ENCODE results near the gene BCL2. TPM values are rescaled to one million over a fixed set of nuclear protein-coding genes. Genes with fewer than 3 reads are reported as not detected.

Gene BCL2
- polyA plus RNA-seq, 1 of the 3 experiments (the other 2 are of a cell fraction) = 1.5 TPM

GRCh38 chr18:63160172-63160995 is 159.2 kb downstream of the BCL2 start:
- Histone ChIP-seq H4K20me1 (ENCODE audit: insufficient read depth) (no peaks in the 10 kb centered on the region), H3K4me3 (ENCODE audit: low read depth in 2 of 2, low read length in 1 of 2) (no peak overlapping the region), H3K9me2 (no peaks in the 10 kb centered on the region), H3F3A (replicated peaks; ENCODE audit: insufficient read depth) (peaks cover 6% of the 10 kb centered on the region), H3K79me2 (ENCODE audit: insufficient read depth) (no peaks in the 10 kb centered on the region), H3K9ac (no peak overlapping the region), H3K4me2 (no peak overlapping the region), H2AFZ (ENCODE audit: low read depth) (no peak overlapping the region), H3K36me3 (replicated peaks in 1 of 2; ENCODE audit: control insufficient read depth in 1 of 2, insufficient read depth in 2 of 2, low read length in 1 of 2) (no peaks in the 10 kb centered on the region), H3K4me1 (ENCODE audit: control insufficient read depth in 1 of 2, insufficient read depth in 2 of 2, low read depth in 1 of 2, low read length in 1 of 2) (peaks cover 11 to 39% of the 10 kb centered on the region in 2 experiments; a peak in 2 of 4 replicates), H3K9me3 (no peaks in the 10 kb centered on the region), H3K27ac (ENCODE audit: low read depth in 2 of 2, low read length in 1 of 2) (peak overlapping the region; percentile 79 to 83; a peak in 3 of 4 replicates), H3K27me3 (ENCODE audit: insufficient read depth) (no peaks in the 10 kb centered on the region)
- WGBS (ENCODE audit: low lambda C conversion rate) = 93% methylated on average over 13 of the region's 13 CpGs
- TF ChIP-seq NFIC (IDR thresholded peaks at IDR 0.05; ENCODE audit: borderline replicate concordance) (no peak), RFX5 (IDR thresholded peaks at IDR 0.05; ENCODE audit: low read length) (no peak), YY1 (IDR thresholded peaks at IDR 0.05; ENCODE audit: low read depth) (no peak), TEAD4 (IDR thresholded peaks at IDR 0.05; ENCODE audit: borderline replicate concordance, insufficient read depth) (no peak), RCOR1 (IDR thresholded peaks at IDR 0.05; ENCODE audit: low read length) (no peak), SMC3 (IDR thresholded peaks at IDR 0.05; ENCODE audit: low read depth, low read length) (no peak), EZH2phosphoT487 (IDR thresholded peaks at IDR 0.05; ENCODE audit: borderline replicate concordance, low read depth) (no peak), GATA2 (CRISPR knock-in tag; IDR thresholded peaks at IDR 0.05) (no peak), IRF3 (IDR thresholded peaks at IDR 0.05; ENCODE audit: low read depth, low read length) (no peak), NRF1 (IDR thresholded peaks at IDR 0.05; ENCODE audit: low read depth, low read length) (no peak), FOXM1 (IDR thresholded peaks at IDR 0.05; ENCODE audit: low read depth) (no peak)
- no peak for DNase-seq
- CTCF ChIA-PET = no interaction called here
- POLR2A ChIA-PET = no interaction called here

GRCh38 chr18:63159590-63159989 is 160.0 kb downstream of the BCL2 start:
- no peaks in the 10 kb centered on the region for H4K20me1 ChIP-seq (ENCODE audit: insufficient read depth)
- H3K36me3 ChIP-seq (replicated peaks in 1 of 2; ENCODE audit: control insufficient read depth in 1 of 2, insufficient read depth in 2 of 2, low read length in 1 of 2) = no peaks in the 10 kb centered on the region
- no peak overlapping the region for H3K4me3 ChIP-seq (ENCODE audit: low read depth in 2 of 2, low read length in 1 of 2)
- peak overlapping the region in 1 of 2 experiments; percentile 16; a peak in 1 of 4 replicates for H3K27ac ChIP-seq (ENCODE audit: low read depth in 2 of 2, low read length in 1 of 2)
- no peaks in the 10 kb centered on the region for H3K9me3 ChIP-seq
- ChIA-PET POLR2A (no interaction called here), CTCF (no interaction called here)
- peaks cover 11 to 35% of the 10 kb centered on the region in 2 experiments; a peak in 2 of 4 replicates for H3K4me1 ChIP-seq (ENCODE audit: control insufficient read depth in 1 of 2, insufficient read depth in 2 of 2, low read depth in 1 of 2, low read length in 1 of 2)
- no peaks in the 10 kb centered on the region for H3K27me3 ChIP-seq (ENCODE audit: insufficient read depth)
- no peak overlapping the region for H2AFZ ChIP-seq (ENCODE audit: low read depth)
- H3K4me2 ChIP-seq = no peak overlapping the region
- no peak for DNase-seq
- no peaks in the 10 kb centered on the region for H3K79me2 ChIP-seq (ENCODE audit: insufficient read depth)
- 95% methylated on average over 9 of the region's 9 CpGs for WGBS (ENCODE audit: low lambda C conversion rate)
- peaks cover 6% of the 10 kb centered on the region for H3F3A ChIP-seq (replicated peaks; ENCODE audit: insufficient read depth)
- TF ChIP-seq MAX (IDR thresholded peaks at IDR 0.05; ENCODE audit: low read depth) (no peak), FOXM1 (IDR thresholded peaks at IDR 0.05; ENCODE audit: low read depth) (no peak), NRF1 (IDR thresholded peaks at IDR 0.05; ENCODE audit: low read depth, low read length) (no peak), NFIC (IDR thresholded peaks at IDR 0.05; ENCODE audit: borderline replicate concordance) (no peak), RAD21 (IDR thresholded peaks at IDR 0.05; ENCODE audit: low read length) (no peak), IRF3 (IDR thresholded peaks at IDR 0.05; ENCODE audit: low read depth, low read length) (no peak), REST (IDR thresholded peaks at IDR 0.05; ENCODE audit: low read depth, low read length) (no peak), CTCF (IDR thresholded peaks at IDR 0.05) (no peak)
- no peak overlapping the region for H3K9ac ChIP-seq
- H3K9me2 ChIP-seq = no peaks in the 10 kb centered on the region

All from SK-N-SH (cell line).